ENCODE measurements around the gene IER3. TPM values are rescaled to one million over a fixed set of nuclear protein-coding genes. Genes with fewer than 3 reads are reported as not detected.

IER3 gene
- total RNA-seq, 8 experiments from 2014 or later = 8.7 to 176 (median 32.5) TPM

- H3K27ac ChIP-seq = no peak overlapping the region
- ATAC-seq (replicated peaks in 6 of 8) = no peak
- in situ Hi-C loops (cut with MboI; ENCODE audit: low pct_unique_long_range_greater_than_20kb in 2 of 9, low sequenced_read_pairs in 9 of 9, unreplicated experiment in 9 of 9) = no loop called here
- H3K4me3 ChIP-seq = no peak overlapping the region
- WGBS, 10 experiments = 71 to 95% (median 85%) methylated on average over 1 to 3 of the region's 3 CpGs; no CpG with 5 or more reads in 3 of the 10 experiments
- peaks cover 3 to 16% of the 10 kb centered on the region in 2 donors for H3K4me1 ChIP-seq (replicated peaks in 1 of 2)
These were observed 33.8 kb upstream of the IER3 start for GRCh38 chr6:30778001-30778635.

DNA sequence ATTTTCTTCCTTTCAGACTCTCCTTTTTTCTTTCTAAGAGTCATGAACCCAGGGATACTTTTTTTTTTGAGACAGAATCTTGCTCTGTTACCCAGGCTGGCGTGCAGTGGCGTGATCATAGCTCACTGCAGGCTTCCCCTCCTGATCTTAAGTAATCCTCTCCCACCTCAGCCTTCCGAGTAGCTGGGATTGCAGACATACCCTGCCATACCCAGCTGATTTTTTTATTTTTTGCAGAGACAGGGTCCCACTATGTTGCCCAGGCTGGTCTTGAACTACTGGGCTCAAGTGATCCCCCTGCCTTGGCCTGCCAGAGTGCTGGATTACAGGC is 32.8 kb upstream of the IER3 start:
- no peak for ATAC-seq (replicated peaks in 6 of 8)
- Histone ChIP-seq H3K4me3 (no peak overlapping the region), H3K4me1 (replicated peaks in 1 of 2) (peaks cover 1 to 11% of the 10 kb centered on the region in 2 donors), H3K27ac (no peak overlapping the region)
- in situ Hi-C loops (cut with MboI; ENCODE audit: low pct_unique_long_range_greater_than_20kb in 2 of 9, low sequenced_read_pairs in 9 of 9, unreplicated experiment in 9 of 9) = no loop called here
- WGBS, 10 experiments = 67 to 100% (median 89%) methylated on average over 1 to 3 of the region's 3 CpGs; no CpG with 5 or more reads in 2 of the 10 experiments

DNA sequence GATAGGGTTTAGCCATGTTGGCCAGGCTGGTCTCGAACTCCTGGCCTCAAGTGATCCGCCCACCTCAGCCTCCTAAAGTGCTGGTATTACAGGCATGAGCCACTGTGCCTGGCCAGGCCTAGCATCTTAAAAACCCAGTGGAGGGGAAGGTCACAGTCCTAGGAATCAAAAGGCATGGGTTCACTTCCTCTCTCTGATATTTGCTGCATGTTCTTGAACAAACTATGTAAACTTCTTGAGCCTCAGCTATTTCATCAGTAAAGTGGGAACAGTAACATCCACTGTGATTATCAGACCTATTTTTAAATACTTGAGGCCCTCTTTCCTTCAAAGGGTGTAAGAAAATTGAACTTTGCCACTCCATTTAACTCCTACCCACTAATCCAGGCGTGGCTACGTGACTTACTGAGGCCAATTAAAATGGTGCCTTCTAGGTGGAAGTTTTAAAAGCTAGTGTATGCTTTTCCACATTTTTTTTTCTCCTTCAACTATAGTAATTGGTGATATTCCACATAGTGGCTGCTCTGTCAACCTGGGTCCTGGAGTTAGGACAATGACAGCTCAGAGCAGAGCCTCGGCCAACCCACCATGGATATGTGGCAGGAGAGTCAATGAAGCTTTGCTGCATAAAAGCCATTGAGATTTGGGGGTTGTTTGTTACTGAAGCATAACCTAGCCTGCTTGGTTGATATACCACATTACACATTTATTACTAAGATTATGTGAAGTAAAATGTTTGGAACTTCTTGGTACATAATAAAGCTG is 32.2 kb upstream of the IER3 start:
- Histone ChIP-seq H3K4me3 (no peak overlapping the region), H3K27ac (no peak overlapping the region), H3K4me1 (replicated peaks in 1 of 2) (peaks cover 0 to 6% of the 10 kb centered on the region in 2 donors)
- no peak for ATAC-seq (replicated peaks in 6 of 8)
- in situ Hi-C loops (cut with MboI; ENCODE audit: low pct_unique_long_range_greater_than_20kb in 2 of 9, low sequenced_read_pairs in 9 of 9, unreplicated experiment in 9 of 9) = no loop called here
- 82 to 100% (median 98%) methylated on average over 1 to 4 of the region's 5 CpGs; no CpG with 5 or more reads in 2 of the 10 experiments for WGBS, 10 experiments

GRCh38 chr6:30775104-30775503 is 30.8 kb upstream of the IER3 start:
- WGBS, 10 experiments = 83 to 100% (median 100%) methylated on average over 1 to 2 of the region's 2 CpGs; no CpG with 5 or more reads in 1 of the 10 experiments
- in situ Hi-C loops (cut with MboI; ENCODE audit: low pct_unique_long_range_greater_than_20kb in 2 of 9, low sequenced_read_pairs in 9 of 9, unreplicated experiment in 9 of 9) = no loop called here
- peak in 2 of 8 experiments; percentile 32 to 49 for ATAC-seq (replicated peaks in 6 of 8)
- Histone ChIP-seq H3K4me3 (no peak overlapping the region), H3K4me1 (replicated peaks in 1 of 2) (peaks cover 2 to 4% of the 10 kb centered on the region in 2 donors), H3K27ac (no peak overlapping the region)

GRCh38 chr6:30774701-30775100 is 30.4 kb upstream of the IER3 start:
- ATAC-seq (replicated peaks in 6 of 8) = no peak
- in situ Hi-C loops (cut with MboI; ENCODE audit: low pct_unique_long_range_greater_than_20kb in 2 of 9, low sequenced_read_pairs in 9 of 9, unreplicated experiment in 9 of 9) = no loop called here
- Histone ChIP-seq H3K4me3 (no peak overlapping the region), H3K27ac (no peak overlapping the region), H3K4me1 (replicated peaks in 1 of 2) (peaks cover 6 to 8% of the 10 kb centered on the region in 2 donors)
- 71 to 100% (median 86%) methylated on average over 1 to 7 of the region's 8 CpGs; no CpG with 5 or more reads in 3 of the 10 experiments for WGBS, 10 experiments

DNA sequence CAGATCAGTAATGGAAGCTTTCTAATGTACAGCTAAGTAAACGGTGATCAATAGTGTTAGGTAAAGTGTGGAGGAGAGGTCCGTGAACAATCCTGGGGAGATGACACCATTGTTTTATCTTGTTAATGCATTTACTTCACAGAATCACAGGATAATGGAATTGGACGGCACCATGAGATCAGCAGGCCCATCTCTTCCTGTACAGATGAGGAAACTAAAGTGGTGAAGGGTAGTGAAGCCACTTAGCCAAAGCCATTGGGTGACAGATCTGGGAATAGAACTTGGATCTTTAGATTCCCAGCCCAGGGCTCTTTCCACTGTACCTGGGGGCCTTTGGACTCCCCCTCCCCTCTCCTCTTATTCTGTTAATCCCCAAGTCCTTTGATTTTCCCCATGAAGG is 26.2 kb upstream of the IER3 start:
- H3K4me1 ChIP-seq (replicated peaks in 1 of 2) = peaks cover 18 to 20% of the 10 kb centered on the region in 2 donors
- in situ Hi-C loops (cut with MboI; ENCODE audit: low pct_unique_long_range_greater_than_20kb in 2 of 9, low sequenced_read_pairs in 9 of 9, unreplicated experiment in 9 of 9) = no loop called here
- no peak overlapping the region for H3K4me3 ChIP-seq
- WGBS, 10 experiments = 33 to 100% (median 96%) methylated on average over 1 to 3 of the region's 3 CpGs; no CpG with 5 or more reads in 2 of the 10 experiments
- no peak overlapping the region for H3K27ac ChIP-seq
- no peak for ATAC-seq (replicated peaks in 6 of 8)

DNA sequence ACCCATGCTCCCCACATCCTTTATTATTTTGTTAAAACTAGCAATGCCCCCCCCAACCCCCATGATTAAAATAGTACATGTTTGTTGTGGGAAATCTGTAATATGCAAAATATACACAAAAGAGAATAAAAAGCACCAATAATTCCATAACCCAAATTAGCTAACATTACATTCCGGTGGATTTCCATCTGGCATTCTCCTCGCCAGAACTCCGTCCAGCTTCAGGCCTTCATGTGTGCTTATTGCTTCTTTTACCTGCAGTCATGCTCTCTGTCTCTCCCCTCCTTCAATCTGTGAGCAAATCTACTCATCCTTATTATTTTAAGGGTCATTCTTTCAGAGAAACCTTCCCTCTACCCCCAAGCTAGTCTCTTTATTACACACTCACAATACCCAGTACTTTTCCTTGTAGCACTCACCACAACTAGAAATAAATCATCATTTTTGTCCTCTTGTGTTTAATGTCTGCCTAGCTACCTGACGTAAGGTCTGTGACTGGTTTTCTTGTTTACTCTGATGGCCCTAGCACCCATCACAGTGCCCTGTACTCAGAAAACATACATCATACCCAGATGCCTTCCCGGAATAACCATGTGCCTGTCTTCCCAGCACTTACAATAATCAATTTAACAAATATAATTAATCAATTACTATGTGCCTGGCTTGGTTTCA is 25.6 kb upstream of the IER3 start:
- Histone ChIP-seq H3K4me3 (no peak overlapping the region), H3K27ac (peak overlapping the region in 1 of 2 donors; percentile 38), H3K4me1 (replicated peaks in 1 of 2) (peaks cover 24 to 26% of the 10 kb centered on the region in 2 donors)
- ATAC-seq (replicated peaks in 6 of 8) = peak; percentile 18 to 57 (median 33)
- in situ Hi-C loops (cut with MboI; ENCODE audit: low pct_unique_long_range_greater_than_20kb in 2 of 9, low sequenced_read_pairs in 9 of 9, unreplicated experiment in 9 of 9) = no loop called here
- WGBS, 10 experiments = 10 to 78% (median 50%) methylated on average over 1 to 5 of the region's 5 CpGs; no CpG with 5 or more reads in 2 of the 10 experiments

- ATAC-seq (replicated peaks in 6 of 8) = peak; percentile 92 to 99 (median 98)
- in situ Hi-C loops (cut with MboI; ENCODE audit: low pct_unique_long_range_greater_than_20kb in 2 of 9, low sequenced_read_pairs in 9 of 9, unreplicated experiment in 9 of 9) = no loop called here
- Histone ChIP-seq H3K27ac (peak overlapping the region; percentile 60 to 74), H3K4me1 (replicated peaks in 1 of 2) (peaks cover 31 to 33% of the 10 kb centered on the region in 2 donors), H3K4me3 (peak overlapping the region in 1 of 5 donors; percentile 7)
- WGBS, 10 experiments = 0 to 100% (median 22%) methylated on average over 1 to 10 of the region's 16 CpGs; no CpG with 5 or more reads in 1 of the 10 experiments
These were observed 24.9 kb upstream of the IER3 start for GRCh38 chr6:30769088-30769852.

DNA sequence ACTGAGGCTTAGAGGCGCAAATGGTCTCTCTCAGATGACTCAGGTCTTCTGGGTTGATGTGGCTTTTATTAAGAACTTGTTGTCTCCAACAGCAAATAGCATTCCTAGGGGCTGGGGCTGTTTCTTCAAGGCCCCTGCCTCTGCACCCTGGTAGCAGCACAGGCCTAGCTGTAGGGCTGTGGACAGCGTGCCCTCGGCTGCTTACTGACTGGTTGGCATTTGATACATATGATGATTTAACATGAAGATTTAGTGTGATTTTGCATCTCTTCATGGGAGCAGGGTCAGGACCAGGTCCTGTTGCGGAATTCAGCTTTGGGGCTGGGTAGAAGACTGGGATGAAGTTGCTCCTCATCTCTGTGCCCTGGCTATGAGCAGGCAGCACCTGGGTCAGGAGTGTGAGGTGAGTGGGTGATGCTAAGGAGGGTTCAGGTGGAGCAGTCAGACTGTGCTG is 24.3 kb upstream of the IER3 start:
- WGBS, 10 experiments = 100% methylated on average over 1 of the region's 4 CpGs; no CpG with 5 or more reads in 6 of the 10 experiments
- Histone ChIP-seq H3K4me3 (no peak overlapping the region), H3K4me1 (replicated peaks in 1 of 2) (peaks cover 37 to 39% of the 10 kb centered on the region in 2 donors), H3K27ac (peak overlapping the region in 1 of 2 donors; percentile 74)
- in situ Hi-C loops (cut with MboI; ENCODE audit: low pct_unique_long_range_greater_than_20kb in 2 of 9, low sequenced_read_pairs in 9 of 9, unreplicated experiment in 9 of 9) = no loop called here
- ATAC-seq (replicated peaks in 6 of 8) = no peak

GRCh38 chr6:30767944-30768301 is 23.6 kb upstream of the IER3 start:
- 100% methylated on average over 1 of the region's 1 CpG; no CpG with 5 or more reads in 6 of the 10 experiments for WGBS, 10 experiments
- no peak for ATAC-seq (replicated peaks in 6 of 8)
- Histone ChIP-seq H3K27ac (no peak overlapping the region), H3K4me1 (replicated peaks in 1 of 2) (peaks cover 44 to 46% of the 10 kb centered on the region in 2 donors), H3K4me3 (no peak overlapping the region)
- in situ Hi-C loops (cut with MboI; ENCODE audit: low pct_unique_long_range_greater_than_20kb in 2 of 9, low sequenced_read_pairs in 9 of 9, unreplicated experiment in 9 of 9) = no loop called here

GRCh38 chr6:30767158-30767943 is 23.0 kb upstream of the IER3 start:
- ATAC-seq (replicated peaks in 6 of 8) = no peak
- in situ Hi-C loops (cut with MboI; ENCODE audit: low pct_unique_long_range_greater_than_20kb in 2 of 9, low sequenced_read_pairs in 9 of 9, unreplicated experiment in 9 of 9) = no loop called here
- Histone ChIP-seq H3K4me1 (replicated peaks in 1 of 2) (peaks cover 44 to 46% of the 10 kb centered on the region in 2 donors), H3K27ac (no peak overlapping the region), H3K4me3 (no peak overlapping the region)
- WGBS, 10 experiments = 70 to 100% (median 85%) methylated on average over 1 to 7 of the region's 9 CpGs; no CpG with 5 or more reads in 3 of the 10 experiments
